HG02981 (cell line): Measurements from ENCODE around the gene BCL2.
"Not testable (repeated sequence)": the region's sequence is repeated elsewhere in the genome, so short reads cannot be mapped to it uniquely, and the experiment has no call there.

Experiments used
- ATAC-seq: cut with Tn5 transposase; IDR thresholded peaks from one replicate; pipeline ENCODE4 v1.9.1; 2021; ENCODE audit warnings: mild to moderate bottlenecking, moderate library complexity; ENCODE audit not compliant: unreplicated experiment

The BCL2 gene

DNA sequence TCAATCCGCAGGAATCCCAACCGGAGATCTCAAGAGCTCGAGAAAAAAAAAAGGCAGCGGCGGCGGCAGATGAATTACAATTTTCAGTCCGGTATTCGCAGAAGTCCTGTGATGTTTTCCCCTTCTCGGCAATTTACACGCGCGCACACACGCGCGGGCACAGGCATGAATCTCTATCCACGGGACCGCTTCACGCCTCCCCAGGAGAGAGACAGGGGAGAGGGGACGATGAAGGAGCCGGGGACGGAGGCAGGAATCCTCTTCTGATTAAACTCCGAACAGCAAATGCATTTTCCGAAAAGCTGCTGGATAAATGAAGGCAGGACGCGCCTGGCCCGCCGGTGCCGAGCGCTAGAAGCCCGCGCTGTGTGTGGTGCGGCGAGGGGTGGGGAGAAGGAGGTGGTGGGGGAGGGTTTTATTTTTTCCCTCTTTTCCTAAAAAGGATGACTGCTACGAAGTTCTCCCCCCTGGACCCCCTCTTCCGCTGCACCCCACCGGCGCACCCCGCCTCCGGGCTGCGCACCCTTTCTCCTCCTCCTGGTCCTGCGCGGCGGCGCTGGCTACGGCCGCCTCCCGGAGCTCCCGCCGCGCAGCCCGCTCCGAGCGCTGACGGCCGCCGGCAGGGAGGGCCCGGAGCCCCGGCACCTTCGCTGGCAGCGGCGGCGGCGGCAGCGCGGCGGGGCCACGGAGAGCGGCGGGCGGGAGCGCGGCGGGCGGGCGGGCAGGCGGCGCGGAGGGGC lies at the start of gene BCL2:
TSS of gene BCL2 (minus strand) at position 387 of the 740 bp plus-strand sequence.
- peak; percentile 9 for ATAC-seq

DNA sequence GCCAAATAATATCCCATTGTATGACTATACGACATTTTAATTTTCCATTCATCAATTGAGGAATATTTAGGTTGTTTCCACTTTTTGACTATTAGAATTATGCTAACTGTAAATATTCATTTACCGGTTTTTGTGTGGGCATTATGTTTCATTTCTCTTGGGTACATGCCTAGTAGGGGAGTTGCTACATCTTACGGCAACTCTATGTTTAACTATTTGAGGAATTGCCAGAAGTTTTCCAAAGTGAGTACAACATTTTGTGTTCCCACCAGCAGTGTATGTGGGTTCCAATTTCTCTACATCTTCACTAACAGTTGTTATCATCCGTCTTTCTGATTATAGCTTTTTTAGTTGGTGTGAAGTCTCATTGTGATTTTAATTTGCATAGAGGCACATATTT lies 49.0 kb upstream of the BCL2 start:
- ATAC-seq: no peak

DNA sequence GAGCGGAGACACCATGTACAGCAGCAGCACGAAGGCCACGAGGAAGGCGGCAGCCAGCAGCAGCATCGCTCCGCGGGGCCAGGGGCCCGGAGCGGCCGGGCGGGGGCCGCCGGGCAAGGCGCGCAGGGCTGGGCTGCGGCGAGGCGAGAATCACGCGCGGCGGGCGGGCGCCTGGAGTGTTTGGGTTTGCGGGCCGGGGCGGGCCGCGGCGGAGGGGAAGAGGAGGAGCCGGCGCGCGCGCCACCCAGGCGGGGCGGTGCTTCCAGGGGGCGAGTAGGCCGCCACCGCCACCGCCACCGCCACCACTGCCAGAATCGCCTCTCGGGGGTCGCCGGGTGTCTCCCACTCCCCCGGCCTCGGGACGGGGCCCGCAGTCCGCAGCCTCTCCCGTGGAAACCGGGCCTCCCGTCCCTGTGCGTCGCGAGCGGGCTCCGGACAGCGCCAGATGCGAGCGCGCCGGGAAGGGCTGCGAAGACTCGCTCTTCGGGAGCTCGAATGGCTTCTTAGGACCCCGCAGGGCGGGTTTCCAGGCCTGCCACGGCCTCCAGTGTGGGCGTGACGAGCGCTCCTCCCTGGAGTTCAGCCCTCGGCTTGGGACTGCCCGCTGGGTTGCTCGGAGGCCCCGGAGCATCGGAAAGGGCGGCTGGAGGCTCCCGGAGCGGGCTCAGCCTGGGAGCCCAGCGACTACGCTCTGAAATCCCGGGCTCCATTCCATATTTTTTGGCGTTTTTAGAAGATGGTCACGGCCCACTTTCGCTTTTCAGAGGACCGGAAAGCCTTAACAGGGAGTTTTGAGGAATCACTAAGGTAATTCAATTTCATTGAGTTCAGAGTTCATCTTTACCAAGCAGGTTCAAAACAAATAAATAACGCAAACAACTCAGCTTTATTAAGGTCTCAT lies 47.7 kb upstream of the BCL2 start, which contains the start of gene KDSR:
TSS of gene KDSR (minus strand) at position 154 of the 901 bp plus-strand sequence. CDS start at position 66, 88 bp downstream.
- peak; percentile 85 for ATAC-seq

DNA sequence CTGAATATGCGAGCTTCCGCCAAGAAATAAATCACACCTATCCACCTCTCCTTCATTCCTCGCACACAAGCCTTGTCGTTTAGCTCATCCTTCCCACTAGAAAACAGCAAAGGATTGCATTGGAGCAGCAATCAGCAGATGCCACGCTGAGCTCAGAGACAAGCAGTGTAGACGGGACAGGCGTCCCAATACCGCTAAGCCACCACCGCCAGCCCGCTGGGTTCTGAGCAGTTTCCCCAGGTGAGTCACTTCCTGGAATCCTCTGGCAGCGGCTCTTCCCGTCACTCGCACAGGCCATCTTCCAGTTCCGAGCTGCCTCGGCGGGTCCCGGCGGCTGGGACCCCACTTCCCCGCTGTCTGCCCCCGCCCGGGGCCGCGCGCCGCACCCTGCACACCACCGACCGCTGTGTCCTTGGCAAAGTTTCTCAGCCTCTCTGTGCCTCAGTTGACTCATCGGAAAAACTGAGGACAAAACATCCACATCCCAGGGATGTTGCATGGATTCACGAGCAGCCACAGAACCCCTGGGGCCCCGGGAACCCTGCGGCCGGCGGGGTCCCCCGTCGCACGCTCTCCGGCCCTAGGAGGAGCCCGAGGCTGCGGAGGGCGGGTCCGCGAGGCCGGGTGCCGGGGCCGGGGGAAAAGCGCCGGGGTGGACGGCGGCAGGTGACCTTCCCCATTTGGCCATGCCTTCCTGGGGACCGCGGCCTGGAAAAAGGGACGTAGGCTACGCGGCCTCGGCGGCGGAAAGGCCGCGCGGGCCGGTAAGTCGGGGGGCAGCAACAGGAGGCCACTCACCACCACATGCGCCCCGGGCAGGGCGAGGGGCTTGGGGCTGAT lies 46.9 kb upstream of the BCL2 start:
- peak; percentile 23 for ATAC-seq

DNA sequence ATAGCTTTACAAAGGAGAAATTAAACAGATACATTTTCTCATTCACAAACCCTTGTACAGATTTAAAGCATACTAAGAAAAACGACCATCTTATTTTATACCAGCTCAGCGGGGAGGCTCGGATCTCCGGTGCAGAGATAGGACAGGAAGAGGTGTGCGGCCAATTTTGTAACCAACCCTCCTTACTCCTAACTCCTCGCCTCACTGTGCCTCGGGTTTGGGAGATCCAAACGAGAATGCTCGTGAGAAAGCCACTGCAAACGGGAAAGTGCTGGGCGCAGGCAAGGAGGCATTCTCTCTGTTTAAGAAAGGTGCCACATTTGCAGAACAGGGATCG lies 46.3 kb upstream of the BCL2 start:
- no peak for ATAC-seq

DNA sequence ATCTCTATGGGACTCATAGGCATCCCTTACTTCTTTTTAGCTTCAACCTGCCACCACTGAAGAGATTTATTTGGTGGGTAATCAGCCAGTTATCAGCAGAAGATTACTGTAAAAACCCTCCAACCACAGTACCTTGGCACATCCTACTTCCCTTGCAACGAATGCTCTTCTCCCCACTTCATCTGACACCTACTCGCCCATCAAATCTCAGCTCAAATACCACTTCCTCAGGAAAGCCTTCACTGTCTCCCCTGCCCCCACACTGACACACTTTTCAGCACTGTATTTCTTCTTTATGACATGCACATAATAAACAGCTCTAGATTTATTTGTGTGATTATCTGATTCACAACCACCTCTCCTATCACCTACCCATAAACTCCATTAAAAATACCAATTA lies 44.4 kb upstream of the BCL2 start:
- no peak for ATAC-seq

DNA sequence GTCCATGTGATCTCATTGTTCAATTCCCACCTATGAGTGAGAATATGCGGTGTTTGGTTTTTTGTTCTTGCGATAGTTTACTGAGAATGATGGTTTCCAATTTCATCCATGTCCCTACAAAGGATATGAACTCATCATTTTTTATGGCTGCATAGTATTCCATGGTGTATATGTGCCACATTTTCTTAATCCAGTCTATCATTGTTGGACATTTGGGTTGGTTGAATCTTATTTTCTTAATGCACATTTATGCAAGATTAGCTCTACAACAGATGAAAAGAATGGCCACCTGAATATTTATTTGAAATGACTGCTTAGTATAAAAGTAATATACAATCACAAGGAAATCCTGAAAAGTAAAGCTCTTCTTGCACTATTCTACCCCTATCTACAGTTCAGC lies 43.9 kb upstream of the BCL2 start:
- ATAC-seq: not testable (repeated sequence)

DNA sequence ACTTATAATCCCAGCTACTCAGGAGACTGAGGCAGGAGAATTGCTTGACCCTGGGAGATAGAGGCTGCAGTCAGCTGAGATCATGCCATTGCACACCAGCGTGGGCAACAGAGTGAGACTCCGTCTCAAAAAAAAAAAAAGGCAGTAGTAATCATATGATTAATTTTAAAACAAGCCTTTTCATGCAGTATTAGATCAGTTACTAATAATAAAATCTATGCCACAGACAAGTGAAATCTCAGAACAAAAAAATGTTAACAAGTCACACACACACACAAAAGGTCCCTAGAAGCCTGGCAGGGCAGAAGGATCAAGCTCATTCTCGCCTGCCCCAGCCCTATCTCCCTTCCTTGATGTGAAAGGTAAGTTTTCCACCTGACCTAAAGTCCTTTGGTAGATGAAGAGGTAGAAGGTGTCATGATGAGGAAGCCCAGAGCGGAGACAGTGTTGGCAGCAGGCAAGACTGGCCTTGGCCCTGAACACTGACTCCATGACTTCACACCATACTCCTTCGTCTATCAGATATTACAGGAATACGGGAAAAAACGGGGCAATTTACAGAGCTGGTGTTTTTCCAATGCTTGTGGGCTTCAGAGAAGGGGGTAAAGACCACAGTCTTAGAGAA lies 36.8 kb upstream of the BCL2 start:
- no peak for ATAC-seq

DNA sequence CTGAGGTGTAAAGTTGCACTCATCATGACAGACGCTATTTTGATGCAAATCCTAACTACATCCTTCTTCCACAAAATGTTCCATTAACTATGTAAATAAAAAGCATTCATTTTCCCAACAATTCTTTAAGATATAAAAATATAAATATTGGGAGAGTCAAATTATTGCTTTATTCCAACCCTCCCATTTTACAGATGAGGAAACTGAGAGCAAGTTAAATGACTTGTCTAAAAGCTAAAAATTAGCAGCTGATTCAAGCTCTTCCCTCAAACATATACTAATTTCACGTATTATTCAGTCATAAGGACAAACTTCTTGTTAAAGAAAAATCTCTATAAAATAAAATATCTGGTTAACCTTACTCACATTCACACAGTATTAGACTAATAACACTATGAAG lies 30.7 kb upstream of the BCL2 start:
- ATAC-seq: no peak

DNA sequence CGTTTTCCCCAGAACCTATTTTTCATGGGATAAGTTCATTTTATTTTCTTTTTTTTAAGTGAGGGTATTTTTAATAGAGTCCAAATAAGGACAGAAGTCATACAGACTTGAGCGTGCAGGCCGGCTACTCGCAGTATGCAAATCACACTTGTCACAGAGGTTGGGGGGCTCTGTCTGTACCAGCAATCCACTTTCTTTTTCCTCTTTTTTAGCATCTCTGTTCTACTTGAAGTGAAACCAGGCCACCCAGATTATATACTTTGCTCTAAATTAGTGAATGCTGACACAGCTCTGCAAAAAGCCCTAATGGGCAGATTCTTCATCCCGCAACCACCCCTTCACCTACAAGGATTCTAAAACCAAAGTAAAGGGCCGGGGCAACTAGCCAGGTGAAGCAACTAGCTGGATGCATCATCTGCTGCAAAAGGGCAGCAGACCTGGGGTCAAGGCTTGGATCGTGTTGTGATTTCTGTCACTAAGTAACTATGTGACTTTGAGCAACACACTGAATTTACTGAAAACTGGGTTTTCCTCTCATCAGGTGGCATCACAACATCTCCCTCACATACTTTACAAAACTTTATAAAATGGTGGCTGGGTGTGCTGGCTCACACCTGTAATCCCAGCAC lies 29.1 kb upstream of the BCL2 start:
- no peak for ATAC-seq

DNA sequence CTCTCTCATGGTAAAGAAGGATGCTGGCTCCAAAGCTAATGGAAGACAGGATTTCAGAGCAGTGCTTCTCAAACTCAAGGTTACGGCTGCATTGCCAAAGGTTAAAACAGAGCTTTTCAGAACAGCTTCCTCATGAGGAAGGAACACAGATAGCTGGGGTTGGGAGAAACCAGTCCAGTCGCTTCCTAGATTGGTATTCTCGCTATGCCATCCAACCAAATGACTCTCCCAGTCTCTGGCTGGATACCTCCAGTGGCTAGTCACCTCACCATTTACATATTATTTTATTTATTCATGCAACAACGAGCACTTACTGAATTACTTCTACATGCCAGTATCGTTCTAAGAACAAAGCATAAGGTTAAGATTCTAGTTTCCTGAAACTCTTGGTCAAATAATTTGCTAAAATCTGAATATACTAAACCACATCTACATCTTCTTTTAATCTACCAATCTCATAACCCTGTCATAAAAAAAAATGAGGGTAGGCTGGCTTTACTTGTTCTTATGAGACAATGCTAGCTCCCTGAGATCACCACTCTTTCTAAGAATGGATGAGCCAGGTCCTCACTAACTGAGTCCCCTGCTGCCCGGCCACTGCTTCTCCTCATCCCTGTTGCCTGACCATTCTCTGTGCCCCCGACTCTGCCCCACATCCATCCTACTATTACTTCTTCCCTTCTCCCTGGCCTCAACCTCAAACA lies 27.1 kb upstream of the BCL2 start:
- no peak for ATAC-seq

DNA sequence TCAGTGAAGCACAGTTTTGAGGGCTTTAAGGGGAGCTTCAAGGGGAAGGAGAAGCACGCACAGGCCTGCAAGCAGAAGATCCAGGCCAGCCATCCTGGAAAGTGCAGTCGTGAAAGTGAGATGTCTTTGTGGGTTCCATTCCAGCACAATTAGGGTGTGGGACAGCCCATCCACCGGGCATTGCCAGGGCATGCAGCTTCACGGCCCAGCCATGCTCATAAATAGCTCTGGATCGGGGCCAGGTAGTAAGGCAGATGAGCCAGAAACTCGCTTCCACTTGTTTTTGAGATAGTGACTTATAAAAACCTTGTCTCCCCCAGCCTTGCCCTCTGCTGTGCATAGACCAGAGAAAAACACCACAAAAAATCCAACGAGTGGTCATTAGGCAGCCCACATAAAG lies 26.5 kb upstream of the BCL2 start:
- no peak for ATAC-seq

DNA sequence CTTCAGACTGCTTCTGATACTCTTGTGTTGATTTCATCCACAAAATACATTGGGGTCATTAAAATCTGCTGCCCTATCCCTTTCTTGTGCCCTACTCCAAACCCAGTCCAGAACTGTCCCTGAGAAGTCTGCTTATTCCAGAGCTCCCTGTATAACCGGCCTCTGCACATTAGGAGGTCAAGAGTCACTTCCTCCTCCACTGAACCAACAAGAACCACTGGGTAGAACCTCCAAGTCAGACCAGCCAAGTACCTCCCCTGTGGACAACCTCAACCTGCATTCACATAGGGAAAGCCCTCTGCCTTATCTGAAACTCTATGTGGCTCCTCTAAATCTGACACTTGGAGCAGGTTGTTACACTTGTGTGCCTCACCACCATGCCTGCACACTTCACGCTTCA lies 25.3 kb upstream of the BCL2 start:
- ATAC-seq: no peak

DNA sequence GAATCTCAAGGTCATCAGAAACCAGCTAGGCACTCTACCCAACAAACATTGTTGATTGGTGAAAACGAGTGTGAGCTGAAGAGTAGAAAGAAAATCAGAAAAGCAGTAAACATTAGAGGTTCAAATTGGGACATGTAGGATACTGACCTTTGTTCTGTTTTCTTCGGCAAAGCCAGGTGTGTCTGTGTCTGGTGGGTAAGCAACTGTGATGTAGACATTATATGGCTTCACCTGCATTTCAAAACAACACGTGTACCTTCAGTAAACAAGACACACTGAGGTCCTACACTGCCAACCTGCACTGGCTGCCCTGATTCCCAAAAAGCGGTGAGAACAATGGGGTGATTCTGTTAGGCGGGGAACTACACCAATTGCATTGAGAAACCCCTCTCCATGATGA lies 24.7 kb upstream of the BCL2 start:
- ATAC-seq: no peak

DNA sequence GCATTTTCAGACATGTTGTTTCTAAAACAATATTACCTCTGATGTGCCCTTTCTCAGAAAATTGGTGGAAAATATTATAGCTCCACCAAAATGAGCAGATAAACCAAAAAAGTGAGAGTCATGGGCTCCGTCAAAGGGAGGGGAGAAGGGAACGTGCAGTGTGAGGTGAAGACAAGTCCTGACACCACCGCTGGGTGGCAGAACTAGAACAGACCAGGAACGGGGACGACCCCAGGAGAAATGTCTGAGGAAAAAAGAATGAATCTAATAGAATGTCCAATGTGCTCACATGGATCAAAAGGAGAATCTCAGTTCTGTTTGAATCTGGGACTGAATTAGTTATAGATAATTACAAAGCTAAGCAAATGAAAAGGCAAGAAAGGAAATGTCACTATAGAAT lies 22.6 kb upstream of the BCL2 start:
- no peak for ATAC-seq

DNA sequence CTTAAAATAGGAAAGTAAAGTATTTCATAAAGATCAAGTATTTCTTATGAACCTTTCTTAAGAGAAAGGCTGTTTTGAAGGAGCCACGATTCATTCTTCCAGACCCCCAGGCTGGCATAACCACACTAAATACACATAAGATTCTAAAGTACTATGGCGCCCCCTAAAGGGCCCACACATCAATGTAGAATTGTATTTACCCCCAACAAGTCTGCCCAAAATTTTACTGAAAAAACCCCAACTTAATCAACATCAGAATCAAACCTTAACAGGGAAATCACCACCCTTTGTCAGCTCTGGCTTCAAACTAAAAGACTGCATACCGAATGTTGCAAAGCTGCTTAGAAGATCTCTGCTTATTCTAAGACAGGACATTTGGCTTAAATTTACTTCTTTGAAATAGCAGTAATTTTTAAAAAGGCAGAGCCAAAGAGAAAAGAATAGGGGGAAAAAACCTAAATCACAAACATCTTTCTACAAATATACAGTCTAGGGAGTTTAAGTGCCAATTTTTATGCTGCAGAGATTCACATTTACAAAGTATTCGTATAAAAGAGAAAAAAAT lies 20.4 kb upstream of the BCL2 start:
- no peak for ATAC-seq

DNA sequence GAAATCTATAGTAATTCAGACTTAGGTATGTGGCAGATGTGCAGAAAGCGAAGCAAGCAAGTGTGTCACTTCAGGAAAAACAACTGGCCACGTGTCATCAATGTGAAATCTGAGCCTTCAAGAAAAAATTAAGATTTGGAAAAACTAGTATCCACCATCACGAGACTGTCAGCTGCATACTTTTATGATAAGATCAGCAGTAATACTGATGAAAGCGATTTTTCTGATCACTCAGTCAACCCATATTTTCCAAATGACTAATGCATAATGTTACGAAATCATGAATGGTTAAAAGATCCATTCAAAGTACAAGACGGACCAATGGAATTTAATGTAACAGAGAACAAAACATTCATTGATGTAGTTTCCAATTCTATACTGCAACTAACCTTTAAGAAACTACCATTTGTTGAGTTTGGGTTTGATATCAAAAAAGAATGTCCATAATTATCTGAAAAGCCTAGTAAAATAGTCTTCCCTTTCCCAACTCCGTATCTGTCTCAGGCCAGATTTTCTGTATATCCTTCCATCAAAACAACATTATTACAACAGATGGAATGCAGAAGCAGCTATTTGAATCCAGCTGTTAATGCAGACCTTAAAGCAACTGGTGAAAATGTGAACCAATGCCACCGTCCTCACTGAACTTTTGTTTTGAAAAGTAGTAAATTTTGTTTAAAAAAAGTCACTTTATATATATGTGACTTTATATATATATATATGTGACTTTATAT lies 17.0 kb upstream of the BCL2 start:
- ATAC-seq: no peak

DNA sequence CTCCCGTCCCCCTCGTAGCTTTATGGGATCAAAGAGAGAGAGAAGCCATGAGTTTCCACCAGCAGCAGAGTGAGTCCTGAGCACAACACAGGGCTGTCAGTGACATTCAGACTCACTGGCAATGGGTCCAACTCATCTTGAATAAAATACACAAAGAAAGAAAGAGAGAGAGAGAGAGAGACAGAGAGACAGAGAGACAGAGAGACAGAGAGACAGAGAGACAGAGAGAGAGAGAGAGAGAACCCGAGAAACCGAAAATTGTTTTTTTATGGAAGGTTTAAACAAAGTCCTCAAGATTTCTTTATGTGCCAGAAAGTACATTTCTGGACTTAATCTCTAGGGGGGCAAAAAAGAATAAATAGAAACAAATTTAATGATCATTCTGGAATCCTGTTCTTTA lies 11.5 kb upstream of the BCL2 start:
- ATAC-seq: no peak
